ENCODE data around the gene GPR158. TPM values are rescaled to one million over a fixed set of nuclear protein-coding genes. Genes with fewer than 3 reads are reported as not detected.

The GPR158 gene
- total RNA-seq, 1 donor: 0.18 TPM

GRCh38 chr10:25483999-25484398 lies 309.2 kb downstream of the GPR158 start:
- H3K4me3 ChIP-seq (ENCODE audit: low read depth, low read length): no peak overlapping the region
- no peak for DNase-seq (ENCODE audit: low read depth)
- no peak for TF ChIP-seq CTCF (IDR thresholded peaks at IDR 0.05; ENCODE audit: insufficient read depth, low read length)

- H3K4me3 ChIP-seq (ENCODE audit: low read depth, low read length): no peak overlapping the region
- no peak for TF ChIP-seq CTCF (IDR thresholded peaks at IDR 0.05; ENCODE audit: insufficient read depth, low read length)
- DNase-seq (ENCODE audit: low read depth): no peak
Observed at GRCh38 chr10:25487266-25487665, 312.5 kb downstream of the GPR158 start.

GRCh38 chr10:25492040-25492439 lies 317.2 kb downstream of the GPR158 start:
- TF ChIP-seq CTCF (IDR thresholded peaks at IDR 0.05; ENCODE audit: insufficient read depth, low read length): no peak
- H3K4me3 ChIP-seq (ENCODE audit: low read depth, low read length): no peak overlapping the region
- DNase-seq (ENCODE audit: low read depth): no peak

GRCh38 chr10:25492680-25493079 lies 317.9 kb downstream of the GPR158 start:
- no peak for TF ChIP-seq CTCF (IDR thresholded peaks at IDR 0.05; ENCODE audit: insufficient read depth, low read length)
- no peak for DNase-seq (ENCODE audit: low read depth)
- H3K4me3 ChIP-seq (ENCODE audit: low read depth, low read length): no peak overlapping the region

GRCh38 chr10:25493122-25493893 lies 318.5 kb downstream of the GPR158 start:
- TF ChIP-seq CTCF (IDR thresholded peaks at IDR 0.05; ENCODE audit: insufficient read depth, low read length): no peak
- peak; percentile 85 for DNase-seq (ENCODE audit: low read depth)
- no peak overlapping the region for H3K4me3 ChIP-seq (ENCODE audit: low read depth, low read length)

- H3K4me3 ChIP-seq (ENCODE audit: low read depth, low read length): no peak overlapping the region
- no peak for TF ChIP-seq CTCF (IDR thresholded peaks at IDR 0.05; ENCODE audit: insufficient read depth, low read length)
- no peak for DNase-seq (ENCODE audit: low read depth)
Observed at GRCh38 chr10:25497246-25497645, 322.4 kb downstream of the GPR158 start.

GRCh38 chr10:25498645-25499044 lies 323.8 kb downstream of the GPR158 start:
- TF ChIP-seq CTCF (IDR thresholded peaks at IDR 0.05; ENCODE audit: insufficient read depth, low read length): no peak
- DNase-seq (ENCODE audit: low read depth): no peak
- H3K4me3 ChIP-seq (ENCODE audit: low read depth, low read length): no peak overlapping the region
